Measurements from ENCODE around the gene SPATA20. TPM values are rescaled to one million over a fixed set of nuclear protein-coding genes. Genes with fewer than 3 reads are reported as not detected.

The SPATA20 gene
- total RNA-seq, 2 donors from 2014 or later = 65.6 to 75.2 TPM

GRCh38 chr17:50522766-50523165 is 24.2 kb upstream of the SPATA20 start:
- no peak for DNase-seq
- H3K9me3 ChIP-seq = no peaks in the 10 kb centered on the region
- intact Hi-C loops (cut with DNase I) = no loop called here
- H3K27me3 ChIP-seq = no peaks in the 10 kb centered on the region
- no peaks in the 10 kb centered on the region for H3K36me3 ChIP-seq (replicated peaks in 1 of 2; ENCODE audit: insufficient read depth in 1 of 2, low read depth in 2 of 2)
- 93 to 96% methylated on average over 10 of the region's 10 CpGs for WGBS, 2 donors
- H3K27ac ChIP-seq = no peak overlapping the region
- H3K4me3 ChIP-seq = no peak overlapping the region
- no peak for ATAC-seq
- H3K4me1 ChIP-seq = peaks cover 18% of the 10 kb centered on the region
- TF ChIP-seq POLR2A (IDR thresholded peaks at IDR 0.05) = no peak
- no peak for TF ChIP-seq CTCF (IDR thresholded peaks at IDR 0.05)

GRCh38 chr17:50523208-50523607 is 23.8 kb upstream of the SPATA20 start:
- DNase-seq = no peak
- no peaks in the 10 kb centered on the region for H3K36me3 ChIP-seq (replicated peaks in 1 of 2; ENCODE audit: insufficient read depth in 1 of 2, low read depth in 2 of 2)
- H3K9me3 ChIP-seq = no peaks in the 10 kb centered on the region
- H3K27me3 ChIP-seq = no peaks in the 10 kb centered on the region
- WGBS, 2 donors = 79% methylated on average over 2 of the region's 2 CpGs; no CpG with 5 or more reads in 1 of the 2 donors
- H3K4me3 ChIP-seq = no peak overlapping the region
- TF ChIP-seq CTCF (IDR thresholded peaks at IDR 0.05) = no peak
- no peak for TF ChIP-seq POLR2A (IDR thresholded peaks at IDR 0.05)
- no peak overlapping the region for H3K27ac ChIP-seq
- intact Hi-C loops (cut with DNase I) = no loop called here
- ATAC-seq = no peak
- peaks cover 14% of the 10 kb centered on the region for H3K4me1 ChIP-seq

- H3K27me3 ChIP-seq = no peaks in the 10 kb centered on the region
- H3K4me3 ChIP-seq = no peak overlapping the region
- H3K9me3 ChIP-seq = no peaks in the 10 kb centered on the region
- 88 to 94% methylated on average over 11 to 18 of the region's 18 CpGs for WGBS, 2 donors
- no peaks in the 10 kb centered on the region for H3K36me3 ChIP-seq (replicated peaks in 1 of 2; ENCODE audit: insufficient read depth in 1 of 2, low read depth in 2 of 2)
- intact Hi-C loops (cut with DNase I) = no loop called here
- no peak for ATAC-seq
- TF ChIP-seq POLR2A (IDR thresholded peaks at IDR 0.05) (no peak), CTCF (IDR thresholded peaks at IDR 0.05) (no peak)
- DNase-seq = no peak
- H3K27ac ChIP-seq = no peak overlapping the region
- no peaks in the 10 kb centered on the region for H3K4me1 ChIP-seq
Observed at GRCh38 chr17:50524838-50525237, 22.1 kb upstream of the SPATA20 start.

GRCh38 chr17:50527155-50527762 is 19.7 kb upstream of the SPATA20 start:
- no peaks in the 10 kb centered on the region for H3K9me3 ChIP-seq
- H3K4me3 ChIP-seq = no peak overlapping the region
- ATAC-seq (no peak), DNase-seq (no peak)
- no peak overlapping the region for H3K27ac ChIP-seq
- 52 to 63% methylated on average over 5 of the region's 5 CpGs for WGBS, 2 donors
- intact Hi-C loops (cut with DNase I) = no loop called here
- H3K36me3 ChIP-seq (replicated peaks in 1 of 2; ENCODE audit: insufficient read depth in 1 of 2, low read depth in 2 of 2) = no peaks in the 10 kb centered on the region
- TF ChIP-seq CTCF (IDR thresholded peaks at IDR 0.05) (no peak), POLR2A (IDR thresholded peaks at IDR 0.05) (no peak)
- no peaks in the 10 kb centered on the region for H3K27me3 ChIP-seq
- peaks cover 18% of the 10 kb centered on the region for H3K4me1 ChIP-seq

GRCh38 chr17:50527949-50528474 is 19.0 kb upstream of the SPATA20 start:
- H3K36me3 ChIP-seq (replicated peaks in 1 of 2; ENCODE audit: insufficient read depth in 1 of 2, low read depth in 2 of 2) = no peaks in the 10 kb centered on the region
- ATAC-seq (no peak), DNase-seq (no peak)
- peaks cover 26% of the 10 kb centered on the region for H3K4me1 ChIP-seq
- intact Hi-C loops (cut with DNase I) = no loop called here
- no peak overlapping the region for H3K4me3 ChIP-seq
- H3K27ac ChIP-seq = no peak overlapping the region
- no peak for TF ChIP-seq POLR2A (IDR thresholded peaks at IDR 0.05)
- TF ChIP-seq CTCF (IDR thresholded peaks at IDR 0.05) = no peak
- no peaks in the 10 kb centered on the region for H3K27me3 ChIP-seq
- WGBS, 2 donors = 36 to 73% methylated on average over 2 to 4 of the region's 4 CpGs
- H3K9me3 ChIP-seq = no peaks in the 10 kb centered on the region
